H1 (cell line): ENCODE data around the gene ACOT7. TPM values are rescaled to one million over a fixed set of nuclear protein-coding genes. Genes with fewer than 3 reads are reported as not detected.

Experiments
- CTCF ChIA-PET: fragments of 300-600 bp; sonication (Branson Sonifier 250); formaldehyde crosslinking; loops from one replicate; lab custom pipeline; 2021; ENCODE audit not compliant: partially characterized antibody; lab: Charles Lee
- POLR2A ChIA-PET: fragments of 300-600 bp; sonication (Branson Sonifier 250); formaldehyde crosslinking; loops from one replicate; lab custom pipeline; 2021; ENCODE audit warnings: inconsistent platforms; ENCODE audit not compliant: partially characterized antibody; lab: Charles Lee
- DNase-seq, 2 experiments: peaks; one replicate each; pipeline versions ENCODE4 v3.0.0 to v3.0.0-alpha.2; 2010 to 2022; ENCODE audit warnings: low spot score in 2 of 2, low read depth in 1 of 2, mixed read lengths in 1 of 2
- FAIRE-seq: peaks from 2 replicates; lab custom pipeline; 2011; peaks lifted over from hg19 to GRCh38; lab: Jason Lieb, UNC
- H2AFZ ChIP-seq: 2 replicates; pipeline ENCODE4 v1.8.1; 2012; ENCODE audit warnings: low read length, inconsistent platforms
- H2AK5ac ChIP-seq: 2 replicates; pipeline ENCODE4 v1.6.1; 2013; ENCODE audit warnings: low read depth, low read length
- H2BK120ac ChIP-seq: replicated peaks from 2 replicates; pipeline ENCODE3; 2013; ENCODE audit warnings: low read depth, low read length, inconsistent platforms
- H2BK12ac ChIP-seq: 2 replicates; pipeline ENCODE4 v1.6.1; 2013; ENCODE audit warnings: low read depth, low read length
- H2BK15ac ChIP-seq: 2 replicates; pipeline ENCODE4 v1.6.1; 2013; ENCODE audit warnings: low read length
- H2BK20ac ChIP-seq: 2 replicates; pipeline ENCODE4 v1.6.1; 2013; ENCODE audit warnings: low read length
- H2BK5ac ChIP-seq: 2 replicates; pipeline ENCODE4 v1.6.1; 2013; ENCODE audit warnings: low read depth, low read length
- H3K14ac ChIP-seq: 2 replicates; pipeline ENCODE4 v1.6.1; 2013; ENCODE audit warnings: inconsistent platforms; ENCODE audit not compliant: insufficient read length
- H3K18ac ChIP-seq: 2 replicates; pipeline ENCODE4 v1.6.1; 2013; ENCODE audit warnings: low read length; ENCODE audit errors: extremely low read depth
- H3K23ac ChIP-seq: 2 replicates; pipeline ENCODE4 v1.6.1; 2013; ENCODE audit warnings: inconsistent platforms; ENCODE audit not compliant: insufficient read length
- H3K23me2 ChIP-seq: 2 replicates; pipeline ENCODE4 v1.6.1; 2013; ENCODE audit warnings: low read depth, low read length
- H3K27ac ChIP-seq: 2 replicates; pipeline ENCODE4 v1.6.1; 2011; ENCODE audit warnings: low read depth, low read length, inconsistent platforms
- H3K27me3 ChIP-seq, 4 experiments: replicated peaks in 1 of 4; 1 replicate in 1 of 4; 2 replicates in 3 of 4; pipeline versions ENCODE4 v1.6.1 to v1.8.1; 2011 to 2013; ENCODE audit warnings: low read length in 3 of 4, mild to moderate bottlenecking in 3 of 4, inconsistent platforms in 2 of 4, mixed read lengths in 2 of 4, moderate library complexity in 1 of 4; ENCODE audit not compliant: control insufficient read depth in 3 of 4, insufficient read depth in 3 of 4; ENCODE audit errors: extremely low read depth in 1 of 4
- H3K36me3 ChIP-seq, 4 experiments: 2 replicates each; pipeline versions ENCODE4 v1.6.1 to v1.8.1; 2011 to 2013; ENCODE audit warnings: mild to moderate bottlenecking in 4 of 4, low read length in 3 of 4, moderate library complexity in 2 of 4, control low read depth in 1 of 4, inconsistent platforms in 1 of 4; ENCODE audit not compliant: insufficient read depth in 4 of 4, control insufficient read depth in 2 of 4
- H3K4ac ChIP-seq: replicated peaks from 2 replicates; pipeline ENCODE3; 2013; ENCODE audit warnings: low read length, low read depth, mixed read lengths, inconsistent platforms; ENCODE audit not compliant: insufficient read length
- H3K4me1 ChIP-seq, 4 experiments: replicated peaks in 1 of 4; 1 replicate in 1 of 4; 2 replicates in 3 of 4; pipeline versions ENCODE4 v1.6.1 to v1.8.1; 2011 to 2013; ENCODE audit warnings: low read length in 3 of 4, inconsistent platforms in 2 of 4, mixed read lengths in 1 of 4; ENCODE audit not compliant: insufficient read depth in 4 of 4, control insufficient read depth in 3 of 4
- H3K4me2 ChIP-seq, 2 experiments: 2 replicates each; pipeline versions ENCODE4 v1.6.1 to v1.8.1; 2011 to 2013; ENCODE audit warnings: low read depth in 2 of 2, low read length in 2 of 2, control low read depth in 1 of 2, inconsistent platforms in 1 of 2, mild to moderate bottlenecking in 1 of 2; ENCODE audit not compliant: insufficient read depth in 1 of 2
- H3K4me3 ChIP-seq, 4 experiments: fragments of 200-600, 300-600 bp in 1 of 4; sonication (generic), shearing (Covaris generic), sonication (Bioruptor Twin) in 1 of 4; 2 replicates each; pipeline versions ENCODE4 v1.5.1 to v1.8.1; 2011 to 2016; ENCODE audit warnings: low read length in 4 of 4, low read depth in 3 of 4, control low read depth in 2 of 4, inconsistent platforms in 2 of 4, mild to moderate bottlenecking in 2 of 4, mixed read lengths in 1 of 4, moderate library complexity in 1 of 4; ENCODE audit not compliant: insufficient read depth in 2 of 4; ENCODE audit errors: extremely low read depth in 1 of 4
- H3K56ac ChIP-seq: replicated peaks from 2 replicates; pipeline ENCODE3; 2013; ENCODE audit warnings: low read depth, mild to moderate bottlenecking, mixed read lengths, low read length, inconsistent platforms; ENCODE audit not compliant: insufficient read length
- H3K79me1 ChIP-seq: 2 replicates; pipeline ENCODE4 v1.6.1; 2013; ENCODE audit warnings: low read depth, low read length, control low read depth
- H3K79me2 ChIP-seq, 2 experiments: 2 replicates each; pipeline versions ENCODE4 v1.6.1 to v1.8.1; 2012 to 2013; ENCODE audit warnings: low read length in 2 of 2, mild to moderate bottlenecking in 2 of 2, inconsistent platforms in 1 of 2; ENCODE audit not compliant: insufficient read depth in 2 of 2, control insufficient read depth in 1 of 2
- H3K9ac ChIP-seq, 4 experiments: replicated peaks in 1 of 4; 1 replicate in 1 of 4; 2 replicates in 3 of 4; pipeline versions ENCODE4 v1.6.1 to v1.8.1; 2011 to 2013; ENCODE audit warnings: low read depth in 3 of 4, low read length in 3 of 4, control low read depth in 2 of 4, mild to moderate bottlenecking in 2 of 4, moderate library complexity in 2 of 4, inconsistent platforms in 1 of 4; ENCODE audit errors: extremely low read depth in 1 of 4
- H3K9me3 ChIP-seq, 2 experiments: 2 replicates each; pipeline versions ENCODE4 v1.6.1 to v1.8.1; 2012 to 2013; ENCODE audit warnings: mild to moderate bottlenecking in 2 of 2, moderate library complexity in 2 of 2, control low read depth in 1 of 2, inconsistent platforms in 1 of 2, low read depth in 1 of 2, low read length in 1 of 2, mixed read lengths in 1 of 2; ENCODE audit not compliant: insufficient read depth in 2 of 2
- H4K20me1 ChIP-seq, 2 experiments: replicated peaks in 1 of 2; 2 replicates each; pipeline versions ENCODE3 to v1.8.1; 2011 to 2013; ENCODE audit warnings: inconsistent platforms in 2 of 2, low read length in 2 of 2, mild to moderate bottlenecking in 1 of 2; ENCODE audit not compliant: insufficient read depth in 2 of 2, control insufficient read depth in 1 of 2
- H4K5ac ChIP-seq: 2 replicates; pipeline ENCODE4 v1.6.1; 2013; ENCODE audit warnings: low read length, low read depth, mixed read lengths, inconsistent platforms; ENCODE audit not compliant: insufficient read length
- H4K8ac ChIP-seq: 2 replicates; pipeline ENCODE4 v1.8.0; 2013; ENCODE audit warnings: mild to moderate bottlenecking, moderate library complexity, low read length, inconsistent platforms; ENCODE audit not compliant: insufficient read depth; ENCODE audit errors: extremely low read depth
- H4K91ac ChIP-seq: replicated peaks from 2 replicates; pipeline ENCODE3; 2013; ENCODE audit warnings: low read length, mixed read lengths, inconsistent platforms; ENCODE audit not compliant: insufficient read length
- CBX8 ChIP-seq: fragments of 300-800, 300-1000 bp; sonication (generic); IDR thresholded peaks from 2 replicates; pipeline ENCODE4 v1.7.1; 2016; ENCODE audit warnings: low read depth, low read length, borderline replicate concordance
- EP300 ChIP-seq, 2 experiments: IDR thresholded peaks; 1 replicate in 1 of 2; 2 replicates in 1 of 2; pipeline ENCODE4 v1.6.1; 2011 to 2012; ENCODE audit warnings: low read depth in 2 of 2, low read length in 2 of 2, mild to moderate bottlenecking in 2 of 2, borderline replicate concordance in 1 of 2, inconsistent platforms in 1 of 2, moderate library complexity in 1 of 2
- EZH2 ChIP-seq: fragments of 200-600 bp; sonication (generic); IDR thresholded peaks from 2 replicates; pipeline ENCODE4 v1.7.1; 2012; ENCODE audit warnings: low read depth, mild to moderate bottlenecking, moderate library complexity, low read length, inconsistent platforms; ENCODE audit not compliant: severe bottlenecking
- SIRT6 ChIP-seq: IDR thresholded peaks from one replicate; pipeline ENCODE4 v1.7.1; 2012; ENCODE audit warnings: low read length, inconsistent platforms
- SUZ12 ChIP-seq: fragments of 200-600 bp; sonication (generic); IDR thresholded peaks from 2 replicates; pipeline ENCODE4 v1.6.1; 2012; ENCODE audit warnings: mild to moderate bottlenecking, inconsistent platforms, low read length, moderate library complexity, mixed read lengths
- WGBS, 2 experiments: shearing (Covaris generic) in 1 of 2; methylation state at CpG; one replicate each; pipeline versions ENCODE4 v1.1.6 to v1.1.7; 2013 to 2015; ENCODE audit warnings: low lambda C conversion rate in 2 of 2, mixed read lengths in 2 of 2, inconsistent platforms in 1 of 2, low coverage in 1 of 2, missing lambda C conversion rate in 1 of 2; ENCODE audit not compliant: insufficient replicate concordance in 2 of 2, insufficient coverage in 1 of 2, insufficient read length in 1 of 2; ENCODE audit errors: extremely low coverage in 1 of 2, missing lambda C conversion rate in 1 of 2; 5-methylcytosine and 5-hydroxymethylcytosine counted together
- polyA plus RNA-seq, 7 experiments: library from polyadenylated mRNA; depleted of rRNA in 3 of 7; stranded (reverse) in 5 of 7; unstranded in 2 of 7; fragments of >200 nt in 5 of 7; fragments of 200-250 nt in 2 of 7; gene quantifications; 1 replicate in 5 of 7; 2 replicates in 1 of 7; 4 replicates in 1 of 7; pipeline versions ENCODE4 v1.2.1 to v1.2.3, GENCODE V29; 2011 to 2013; ENCODE audit warnings: missing spikeins in 2 of 7, mixed read lengths in 2 of 7
- total RNA-seq: library from RNA; stranded (reverse); fragmentation: NEBNext Ultra II Directional; extraction: Animal tissue kit (Norgen Biotek cat#: 25700); gene quantifications from 2 replicates; pipeline ENCODE4 v1.2.1, GENCODE V29; 2021
- TF ChIP-seq, protein P1 (sequence below): IDR thresholded peaks from 2 replicates; pipeline ENCODE4 v1.6.1; 2012; ENCODE audit warnings: inconsistent platforms

ACOT7 gene
- total and polyA plus RNA-seq, 2 of the 8 experiments (the other 6 are each of a cell fraction or from before 2014, with no cell fraction given) = 151 to 214 TPM

DNA sequence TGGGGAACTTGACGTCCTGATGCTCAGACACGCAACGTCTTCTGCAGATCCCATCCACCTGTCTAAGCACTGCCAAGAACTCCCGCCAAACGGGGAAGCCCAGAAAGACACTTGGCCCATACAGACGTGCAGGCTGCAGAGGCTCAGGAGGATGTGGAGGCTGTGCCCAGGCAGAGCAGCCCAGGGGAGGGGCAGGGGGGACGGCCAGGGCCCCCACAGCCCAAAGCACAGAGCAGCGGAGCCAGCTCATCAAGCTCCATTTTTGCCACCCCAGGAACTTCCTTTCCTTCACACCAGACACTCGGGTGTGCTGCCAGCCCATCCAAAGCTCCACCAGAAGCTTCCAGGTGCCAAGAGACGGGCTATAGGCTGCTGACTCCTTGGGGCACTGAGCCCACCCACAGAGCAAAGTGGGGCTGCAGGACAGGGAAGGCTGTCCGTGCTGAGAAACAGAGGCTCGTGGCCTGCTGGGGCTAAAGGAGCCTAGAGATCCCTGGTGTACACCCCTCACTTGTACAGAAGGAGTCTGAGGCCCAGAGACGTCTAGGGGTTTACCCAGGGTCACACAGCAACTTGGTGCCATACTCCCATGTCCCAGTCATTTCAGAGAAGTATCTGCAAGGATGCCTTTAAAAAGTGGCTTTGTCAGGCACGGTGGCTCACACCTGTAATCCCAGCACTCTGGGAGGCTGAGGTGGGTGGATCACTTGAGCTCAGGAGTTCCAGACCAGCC lies 59.1 kb downstream of the ACOT7 start:
- Histone ChIP-seq H3K27me3 (no peaks in the 10 kb centered on the region), H3K18ac (no peak overlapping the region), H2BK12ac (no peak overlapping the region), H2BK120ac (no peak overlapping the region), H4K20me1 (peaks cover 0 to 6% of the 10 kb centered on the region in 2 experiments), H3K14ac (no peak overlapping the region), H3K23me2 (no peaks in the 10 kb centered on the region), H3K79me2 (no peaks in the 10 kb centered on the region; a peak in 1 of 4 replicates), H2BK15ac (no peak overlapping the region), H2AFZ (no peak overlapping the region), H3K36me3 (no peaks in the 10 kb centered on the region; a peak in 1 of 8 replicates), H4K8ac (no peak overlapping the region; the same call in 1 of the 2 replicates), H3K79me1 (no peaks in the 10 kb centered on the region; the same call in 1 of the 2 replicates), H3K27ac (no peak overlapping the region), H3K4me3 (no peak overlapping the region), H3K4me1 (peaks cover 9 to 18% (median 13%) of the 10 kb centered on the region in 4 experiments; a peak in 6 of 7 replicates), H3K23ac (no peak overlapping the region), H4K5ac (no peak overlapping the region), H3K56ac (no peak overlapping the region), H4K91ac (no peak overlapping the region), H3K4me2 (no peak overlapping the region), H2AK5ac (no peak overlapping the region), H2BK5ac (no peak overlapping the region), H3K9me3 (no peaks in the 10 kb centered on the region), H2BK20ac (no peak overlapping the region), H3K9ac (no peak overlapping the region; a peak in 1 of 7 replicates), H3K4ac (no peak overlapping the region)
- ChIA-PET POLR2A (interaction anchor here (1.5 kb wide), 1 partner anchor 15 kb away, joined by 3 read pairs; no protein-coding TSS in a partner anchor), CTCF (interaction anchor here (1.4 to 15.2 kb wide), 9 partner anchors 10 to 104 kb away, joined by 4 to 280 read pairs (median 7); partner anchors contain the start of gene HES3)
- FAIRE-seq = no peak
- TF ChIP-seq SUZ12 (no peak), EZH2 (no peak), SIRT6 (no peak), CBX8 (no peak), EP300 (IDR thresholded peaks at IDR 0.05; ENCODE audit: borderline replicate concordance in 1 of 2, low read depth in 2 of 2, low read length in 2 of 2) (no peak)
- TF ChIP-seq, protein P1, sequence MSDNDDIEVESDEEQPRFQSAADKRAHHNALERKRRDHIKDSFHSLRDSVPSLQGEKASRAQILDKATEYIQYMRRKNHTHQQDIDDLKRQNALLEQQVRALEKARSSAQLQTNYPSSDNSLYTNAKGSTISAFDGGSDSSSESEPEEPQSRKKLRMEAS = no peak
- WGBS, 2 experiments = 92% methylated on average over 14 of the region's 14 CpGs; no CpG with 5 or more reads in 1 of the 2 experiments
- no peak for DNase-seq
